Measurements from ENCODE around the gene POLR1F. TPM values are rescaled to one million over a fixed set of nuclear protein-coding genes. Genes with fewer than 3 reads are reported as not detected.
A peak's percentile ranks its signal among the peaks of the same experiment; 100 is the strongest.
"Not testable (repeated sequence)": the region's sequence is repeated elsewhere in the genome, so short reads cannot be mapped to it uniquely, and the experiment has no call there.

The POLR1F gene
- polyA plus RNA-seq (ENCODE audit: insufficient read length in 4 of 4): 10 to 100 TPM; 23.2 to 26.1 (median 24.1) TPM

- DNase-seq (ENCODE audit: low read depth in 4 of 4, low spot score in 3 of 4): peak; percentile 93 to 96 (median 94)
These were observed at the start of gene POLR1F for GRCh38 chr7:19708397-19709248. POLR1F (minus strand) TSS chr7:19709037; CDS start chr7:19709016, 21 bp downstream.

GRCh38 chr7:19754521-19755116, 45.8 kb upstream of the POLR1F start:
- DNase-seq (ENCODE audit: low read depth in 4 of 4, low spot score in 3 of 4): no peak

- no peak for DNase-seq (ENCODE audit: low read depth in 4 of 4, low spot score in 3 of 4)
These were observed 43.2 kb upstream of the POLR1F start for GRCh38 chr7:19752020-19752419.

GRCh38 chr7:19749658-19750057, 40.8 kb upstream of the POLR1F start:
- no peak for DNase-seq (ENCODE audit: low read depth in 4 of 4, low spot score in 3 of 4)

GRCh38 chr7:19747740-19748339, 39.0 kb upstream of the POLR1F start:
- peak in 1 of 4 donors; percentile 10 for DNase-seq (ENCODE audit: low read depth in 4 of 4, low spot score in 3 of 4)

- DNase-seq (ENCODE audit: low read depth in 4 of 4, low spot score in 3 of 4): no peak
These were observed 35.2 kb upstream of the POLR1F start for GRCh38 chr7:19744075-19744474.

GRCh38 chr7:19728716-19729115, 19.9 kb upstream of the POLR1F start:
- no peak for DNase-seq (ENCODE audit: low read depth in 4 of 4, low spot score in 3 of 4)

GRCh38 chr7:19725770-19726169, 16.9 kb upstream of the POLR1F start:
- no peak for DNase-seq (ENCODE audit: low read depth in 4 of 4, low spot score in 3 of 4)

GRCh38 chr7:19715499-19715898, 6.7 kb upstream of the POLR1F start:
- DNase-seq (ENCODE audit: low read depth in 4 of 4, low spot score in 3 of 4): no peak

GRCh38 chr7:19713676-19714075, 4.8 kb upstream of the POLR1F start:
- peak in 2 of 4 donors; percentile 6 to 12 for DNase-seq (ENCODE audit: low read depth in 4 of 4, low spot score in 3 of 4)

- no peak for DNase-seq (ENCODE audit: low read depth in 4 of 4, low spot score in 3 of 4)
These were observed 377 bp upstream of the POLR1F start for GRCh38 chr7:19709249-19709578.

- no peak for DNase-seq (ENCODE audit: low read depth in 4 of 4, low spot score in 3 of 4)
These were observed 1.6 kb downstream of the POLR1F start for GRCh38 chr7:19707240-19707639.

GRCh38 chr7:19705663-19706062, 3.2 kb downstream of the POLR1F start:
- DNase-seq (ENCODE audit: low read depth in 4 of 4, low spot score in 3 of 4): no peak

GRCh38 chr7:19701471-19701870, 7.4 kb downstream of the POLR1F start:
- DNase-seq (ENCODE audit: low read depth in 4 of 4, low spot score in 3 of 4): no peak

- DNase-seq (ENCODE audit: low read depth in 4 of 4, low spot score in 3 of 4): no peak
These were observed 7.9 kb downstream of the POLR1F start for GRCh38 chr7:19700936-19701335.

GRCh38 chr7:19698331-19698730, 10.5 kb downstream of the POLR1F start:
- no peak for DNase-seq (ENCODE audit: low read depth in 4 of 4, low spot score in 3 of 4)

- no peak for DNase-seq (ENCODE audit: low read depth in 4 of 4, low spot score in 3 of 4)
These were observed 11.9 kb downstream of the POLR1F start for GRCh38 chr7:19696926-19697325.

- DNase-seq (ENCODE audit: low read depth in 4 of 4, low spot score in 3 of 4): no peak
These were observed 16.6 kb downstream of the POLR1F start for GRCh38 chr7:19692111-19692828.

- DNase-seq (ENCODE audit: low read depth in 4 of 4, low spot score in 3 of 4): no peak
These were observed 18.1 kb downstream of the POLR1F start for GRCh38 chr7:19690736-19691135.

GRCh38 chr7:19689130-19689529, 19.7 kb downstream of the POLR1F start:
- not testable (repeated sequence) for DNase-seq (ENCODE audit: low read depth in 4 of 4, low spot score in 3 of 4)

- no peak for DNase-seq (ENCODE audit: low read depth in 4 of 4, low spot score in 3 of 4)
These were observed 27.2 kb downstream of the POLR1F start for GRCh38 chr7:19681596-19681995.

Measured in left renal pelvis (tissue), 4 donors.